GM19023 (cell line): ENCODE results near the gene PRKAG1.

Experiments
- ATAC-seq: cut with Tn5 transposase; IDR thresholded peaks from one replicate; pipeline ENCODE4 v1.9.1; 2021; ENCODE audit warnings: mild to moderate bottlenecking, moderate library complexity; ENCODE audit not compliant: unreplicated experiment

Gene PRKAG1

DNA sequence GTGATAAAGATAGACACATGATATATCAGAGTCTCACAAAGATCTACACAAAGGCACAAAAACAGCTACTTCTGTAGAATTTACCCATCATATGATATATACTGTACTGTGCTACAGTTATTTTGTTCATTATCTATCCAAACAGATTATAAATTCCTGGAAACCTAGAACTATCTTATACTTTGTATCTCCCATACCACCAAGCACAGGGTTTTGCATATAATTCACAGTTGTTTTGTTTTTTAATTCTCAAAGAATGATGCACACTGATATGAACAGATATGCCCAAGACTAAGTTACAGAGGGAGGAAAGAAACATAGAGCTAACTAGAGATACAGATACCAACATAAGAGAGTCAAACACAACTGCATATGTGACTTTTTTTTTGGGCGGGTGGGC, 3.4 kb downstream of the PRKAG1 start:
- ATAC-seq = no peak

DNA sequence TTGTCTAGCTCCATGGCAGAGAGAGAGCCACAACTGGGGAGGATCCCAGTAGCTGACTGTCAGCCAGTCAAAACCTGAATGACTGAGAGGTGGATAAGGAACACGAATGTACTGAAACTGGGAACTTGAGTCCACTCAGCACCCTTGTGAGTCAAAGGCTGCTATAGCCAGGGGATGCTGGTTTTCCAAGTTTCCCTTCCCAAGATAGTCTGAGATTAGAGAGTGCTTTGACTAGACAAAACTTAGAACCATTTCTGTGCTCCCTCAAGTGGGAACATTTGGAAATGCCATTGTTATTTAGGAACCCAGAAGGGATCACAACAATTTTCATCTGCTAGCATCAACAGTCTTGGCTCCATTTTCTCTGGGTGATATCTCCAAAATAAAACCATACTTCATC, 4.0 kb downstream of the PRKAG1 start:
- no peak for ATAC-seq

DNA sequence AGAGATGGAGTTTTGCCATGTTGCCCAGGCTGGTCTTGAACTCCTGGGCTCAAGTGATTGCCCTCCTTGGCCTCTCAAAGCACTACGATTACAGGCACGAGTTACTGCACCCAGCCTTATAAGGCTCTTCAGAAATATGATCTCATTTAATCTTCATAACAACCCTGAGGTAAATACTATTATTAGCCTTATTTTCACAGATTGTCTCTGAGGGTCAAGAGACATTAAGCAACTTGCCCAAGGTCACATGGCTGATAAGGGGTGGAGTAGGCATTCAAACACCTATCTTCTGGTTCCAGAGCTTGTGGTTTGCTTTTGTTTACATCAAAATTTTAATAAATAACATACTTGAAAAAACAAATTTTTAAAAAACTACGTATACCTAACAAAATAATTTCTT, 5.1 kb downstream of the PRKAG1 start:
- no peak for ATAC-seq

DNA sequence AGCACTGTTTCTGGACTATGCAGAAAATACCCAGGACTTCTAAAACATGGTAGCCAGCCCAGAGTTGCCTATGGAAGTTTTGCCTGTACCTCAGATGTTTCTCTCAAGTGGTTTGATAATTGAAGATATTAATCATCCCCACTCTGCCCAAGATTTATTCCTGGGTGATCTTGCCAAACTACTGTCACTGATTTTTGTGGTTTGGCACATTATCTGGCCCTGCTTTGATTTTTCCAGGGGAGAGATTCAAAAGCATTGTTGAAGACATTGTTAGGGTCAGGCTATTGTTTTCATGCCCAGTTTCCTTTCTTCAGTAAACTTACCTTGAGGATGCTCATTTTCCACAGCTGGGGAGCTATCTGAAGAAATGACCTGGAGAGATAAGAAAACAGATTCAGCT, 5.8 kb downstream of the PRKAG1 start:
- no peak for ATAC-seq

DNA sequence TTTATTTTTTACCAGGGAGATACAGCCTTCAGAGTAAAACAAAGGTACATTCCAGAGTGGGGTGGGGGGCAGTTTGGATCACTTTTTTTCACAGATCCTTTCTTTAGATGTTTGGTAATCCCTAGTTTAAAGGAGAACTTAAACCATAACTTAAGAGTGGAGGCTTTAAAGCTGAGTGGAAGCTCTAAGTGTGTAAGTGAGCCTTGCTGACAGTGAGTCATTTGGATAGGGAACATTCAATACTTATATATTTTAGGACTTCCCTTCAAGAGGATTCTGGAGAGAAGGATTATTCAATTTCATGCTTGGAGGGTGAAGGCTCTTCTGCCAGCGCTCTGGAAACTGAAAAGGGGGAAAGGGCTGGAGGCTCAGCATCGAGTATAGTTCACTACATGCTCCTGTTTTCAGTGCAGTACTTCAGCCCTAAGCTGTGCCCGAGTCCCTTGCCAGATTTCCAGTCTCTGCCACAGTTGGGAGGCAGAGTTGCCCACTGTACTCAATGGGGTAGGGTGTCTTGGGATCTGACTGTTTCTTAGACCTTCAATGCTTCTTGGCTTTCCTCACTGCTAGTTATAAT, 8.4 kb downstream of the PRKAG1 start:
- ATAC-seq = no peak

DNA sequence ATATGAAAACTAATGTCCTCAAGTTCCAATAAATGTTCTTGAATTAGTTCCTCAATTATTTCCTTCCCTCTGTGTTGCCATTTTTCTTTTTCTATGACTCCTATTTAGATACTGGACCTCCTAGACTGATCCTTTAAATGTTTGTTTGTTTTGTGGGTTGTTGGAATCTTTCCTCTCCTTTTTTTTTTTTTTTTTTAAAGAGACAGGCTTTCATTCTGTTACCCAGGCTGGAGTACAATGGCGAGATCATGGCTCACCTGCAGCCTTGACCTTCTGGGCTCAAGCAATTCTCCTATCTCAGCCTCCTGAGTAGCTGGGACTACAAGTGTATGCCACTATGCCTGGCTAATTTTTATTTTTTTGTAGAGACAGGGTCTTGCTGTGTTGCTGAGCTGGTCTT, 9.6 kb downstream of the PRKAG1 start:
- ATAC-seq = no peak

DNA sequence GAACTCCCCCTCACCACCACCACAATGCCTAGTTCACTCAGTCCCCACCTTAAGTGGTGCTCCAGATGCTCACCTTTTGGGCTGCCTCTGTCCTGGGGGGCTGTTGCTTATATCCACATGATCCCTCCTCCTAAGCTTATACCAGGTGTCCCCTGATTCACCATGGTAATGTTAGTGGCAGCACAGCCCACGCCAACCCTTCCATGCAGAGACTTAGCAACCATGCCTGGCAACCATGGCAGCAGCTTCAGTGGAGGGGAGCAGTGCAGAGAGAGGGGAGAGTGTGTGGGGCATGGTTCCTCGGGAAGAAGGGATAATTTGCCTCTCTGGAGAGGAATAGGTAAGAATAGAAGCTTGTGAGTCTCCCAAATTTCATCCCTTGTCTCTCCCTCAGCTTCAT, 18.2 kb downstream of the PRKAG1 start:
- ATAC-seq = no peak

DNA sequence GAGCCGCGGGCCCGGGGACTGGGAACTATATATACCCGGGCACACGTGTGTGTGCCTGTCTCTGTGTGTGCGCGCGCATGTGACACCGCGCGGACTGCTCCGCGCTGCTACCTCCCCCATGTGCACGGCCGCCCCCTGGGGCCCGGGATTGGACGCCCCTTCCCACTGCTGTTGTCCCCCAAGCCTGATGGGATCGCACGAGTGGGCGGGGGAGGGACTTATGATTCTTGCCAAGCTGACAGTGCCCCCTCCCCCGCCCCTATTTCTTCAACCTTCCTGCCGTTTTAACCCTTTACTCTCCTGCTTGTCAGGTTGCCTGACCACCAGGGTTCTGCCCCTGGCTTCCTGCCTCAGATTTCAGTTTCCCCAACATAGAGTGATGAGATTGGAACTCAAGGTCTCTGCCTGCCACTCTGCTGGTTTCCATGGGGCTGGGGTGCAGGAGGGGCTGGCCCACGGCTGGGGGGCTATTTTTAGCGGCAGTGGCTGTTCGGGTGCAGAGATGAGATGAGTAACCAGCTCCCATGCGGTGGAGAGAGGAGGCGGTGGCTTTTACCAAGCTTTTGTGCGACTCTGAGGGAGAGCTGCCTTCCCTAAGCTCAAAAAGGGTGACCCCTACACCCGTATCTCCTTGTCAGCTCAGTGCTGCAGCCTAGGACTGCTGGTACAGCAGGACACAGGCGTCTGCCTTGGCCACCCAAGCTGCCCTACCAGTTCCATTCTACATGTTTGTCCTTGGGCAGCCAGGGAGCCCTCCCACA, 19.0 kb downstream of the PRKAG1 start, which contains the start of gene DDN:
TSS of gene DDN (minus strand) at position 5 of the 761 bp plus-strand sequence. CDS start 88 bp downstream, outside the sequence.
- ATAC-seq = no peak

DNA sequence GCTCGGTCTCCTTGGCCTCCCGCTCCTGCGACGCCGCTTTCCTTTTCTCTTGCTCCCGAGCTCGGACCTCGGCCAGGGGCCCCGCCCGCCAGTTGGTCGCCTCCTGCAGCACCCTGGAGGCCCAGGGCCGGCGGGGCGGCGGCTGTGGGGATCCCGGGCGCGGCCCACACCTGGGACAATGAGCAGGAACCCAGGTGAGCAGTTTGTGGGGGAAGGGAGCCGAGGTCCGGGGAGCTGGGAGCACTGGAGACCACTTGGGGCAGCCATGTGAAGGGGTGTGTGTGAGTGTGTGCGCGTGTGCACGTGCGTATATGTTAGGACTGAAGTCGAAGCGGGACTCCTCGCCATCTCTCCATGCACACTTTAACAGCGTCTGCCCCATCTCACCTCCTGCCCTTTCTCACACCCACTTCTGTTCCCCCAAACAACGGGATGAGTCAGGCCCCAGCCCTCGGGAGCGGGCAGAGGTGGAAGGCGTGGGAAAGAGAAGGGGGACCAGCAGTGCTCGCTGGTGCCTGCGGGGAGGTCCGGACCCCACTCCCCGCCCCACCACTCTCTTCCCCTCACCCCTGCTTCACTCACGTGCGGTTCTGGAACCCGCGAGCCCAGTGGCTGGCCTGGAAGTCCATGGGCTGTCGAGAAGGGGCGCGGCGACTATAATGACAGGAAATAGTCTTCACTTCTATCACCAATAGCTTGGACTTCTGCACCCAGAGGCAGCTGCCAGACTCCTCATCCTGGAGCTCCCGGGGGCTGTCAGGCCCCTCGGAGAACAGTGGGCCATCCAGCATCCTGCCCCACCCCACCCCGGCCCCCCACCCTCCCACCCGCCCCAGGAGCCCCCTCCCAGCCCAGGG, 19.9 kb downstream of the PRKAG1 start:
- ATAC-seq = peak; percentile 19

DNA sequence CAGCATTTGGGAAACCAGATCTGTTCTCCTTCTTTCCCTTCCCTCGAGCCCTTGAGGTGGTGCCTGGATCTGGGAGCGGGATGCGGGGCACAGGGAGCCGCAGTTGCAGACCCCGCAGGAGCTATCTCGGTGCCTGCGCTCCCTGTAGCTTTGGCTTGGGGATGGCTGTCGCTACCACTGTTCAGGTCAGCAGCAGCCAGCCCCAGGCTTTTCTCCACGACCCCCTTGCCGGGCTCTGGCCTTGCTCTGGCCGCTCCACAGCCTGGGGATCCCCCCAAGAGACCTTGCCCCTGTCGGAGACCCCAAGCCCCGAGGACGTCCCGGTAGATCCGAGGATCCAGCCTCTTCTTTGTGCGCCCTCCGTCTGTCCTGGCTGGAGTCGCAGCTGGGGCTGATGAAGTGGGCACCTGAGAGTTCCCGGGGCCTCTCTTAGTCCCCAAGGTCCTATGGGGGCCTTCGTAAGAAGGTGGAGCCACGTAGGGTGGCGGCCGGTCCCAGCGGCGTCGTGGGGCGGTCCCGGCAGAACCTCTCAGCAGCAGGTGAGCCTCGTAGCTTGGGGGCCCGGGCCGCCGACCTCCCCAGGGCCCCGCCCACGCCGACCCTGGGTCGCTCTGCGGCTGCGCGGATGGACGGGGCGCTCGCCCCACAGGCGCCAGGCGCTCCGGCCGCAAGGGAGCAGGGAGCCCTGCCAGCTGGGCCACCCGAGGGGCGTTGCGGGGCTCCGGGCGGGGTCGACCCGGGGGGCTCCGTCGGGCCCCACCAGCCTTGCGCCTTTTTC, 20.7 kb downstream of the PRKAG1 start:
- peak; percentile 46 for ATAC-seq

DNA sequence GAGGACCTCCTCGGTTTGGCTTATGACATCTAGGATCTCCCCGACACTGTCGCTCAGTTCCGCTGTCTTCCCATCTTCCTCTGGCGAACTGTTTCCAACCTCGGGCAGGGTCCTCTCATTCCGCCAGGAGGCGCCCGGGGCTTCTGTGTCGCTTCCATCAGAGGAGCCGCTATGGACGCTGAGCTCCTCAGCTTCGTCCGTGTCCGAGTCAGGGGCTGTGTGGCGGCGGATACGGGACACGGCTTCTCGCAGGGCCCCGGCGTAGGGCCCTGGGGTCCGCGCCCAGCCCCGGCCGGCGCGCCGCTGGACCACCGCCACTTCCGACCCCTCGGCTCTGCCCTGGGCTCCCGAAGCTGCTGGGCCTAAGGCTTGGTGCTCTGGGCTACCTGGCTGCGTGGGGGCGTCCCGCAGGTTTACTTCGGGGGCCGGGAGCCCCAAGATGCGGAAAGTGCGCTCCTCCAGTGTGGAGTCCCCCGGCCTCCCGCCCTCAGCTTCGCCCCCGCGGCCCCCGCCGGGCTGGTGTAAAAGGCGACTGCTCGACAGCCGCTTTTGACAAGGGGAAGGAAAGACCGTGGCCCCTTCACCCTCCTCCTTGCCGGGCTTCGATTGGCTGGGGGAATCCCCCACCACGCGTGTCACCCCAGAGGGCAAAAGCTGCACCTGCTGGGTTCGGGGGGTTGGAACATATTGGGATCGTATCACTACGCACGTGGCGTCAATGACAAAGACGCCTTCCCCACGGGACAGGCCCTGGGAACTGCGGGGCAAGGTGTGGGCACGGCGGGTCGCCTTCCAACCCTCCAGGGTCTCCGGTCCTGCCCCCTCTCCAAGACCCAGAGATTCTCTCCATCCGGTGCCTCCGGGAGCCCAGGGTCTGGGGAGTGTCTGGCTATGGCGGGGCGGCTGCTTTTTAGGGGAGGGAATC, 21.5 kb downstream of the PRKAG1 start:
- ATAC-seq = no peak

DNA sequence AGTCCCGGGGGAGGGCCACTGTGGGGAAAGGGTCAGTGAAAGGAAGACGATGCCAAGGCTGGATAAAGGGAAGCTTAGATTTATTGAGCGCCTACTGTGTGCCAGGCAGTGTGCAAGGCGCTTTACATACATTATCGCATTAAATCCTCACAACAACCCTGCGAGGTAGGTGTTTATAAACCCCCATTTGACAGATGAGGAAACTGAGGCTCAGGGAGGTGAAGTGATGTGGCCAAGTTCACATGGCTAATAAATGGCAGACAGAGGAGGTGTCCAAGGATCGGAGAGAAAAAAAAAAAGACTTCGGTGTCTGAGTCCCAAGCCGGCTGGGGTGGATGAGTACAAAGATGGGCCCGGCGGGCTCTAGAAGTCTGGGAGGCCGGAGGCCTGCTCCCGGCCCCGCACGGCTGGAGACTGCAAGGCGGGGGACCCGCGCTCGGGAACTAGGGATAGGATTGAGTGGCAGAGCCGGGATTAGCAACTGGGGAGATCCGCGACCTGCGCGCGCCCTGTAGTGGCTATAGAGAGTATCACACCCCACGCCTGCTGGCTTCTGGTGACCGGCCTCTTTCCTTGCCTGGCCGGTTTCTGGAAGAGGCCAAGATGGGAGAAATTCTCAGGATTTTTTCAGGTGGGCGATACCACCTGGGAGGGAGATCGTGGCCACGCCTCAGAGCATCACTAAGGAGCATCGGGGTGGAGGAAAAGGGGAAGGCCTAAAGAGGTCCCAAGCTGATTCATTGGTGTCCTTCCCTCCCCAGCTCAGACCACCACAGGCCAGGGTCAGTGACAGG, 23.3 kb downstream of the PRKAG1 start:
- no peak for ATAC-seq

DNA sequence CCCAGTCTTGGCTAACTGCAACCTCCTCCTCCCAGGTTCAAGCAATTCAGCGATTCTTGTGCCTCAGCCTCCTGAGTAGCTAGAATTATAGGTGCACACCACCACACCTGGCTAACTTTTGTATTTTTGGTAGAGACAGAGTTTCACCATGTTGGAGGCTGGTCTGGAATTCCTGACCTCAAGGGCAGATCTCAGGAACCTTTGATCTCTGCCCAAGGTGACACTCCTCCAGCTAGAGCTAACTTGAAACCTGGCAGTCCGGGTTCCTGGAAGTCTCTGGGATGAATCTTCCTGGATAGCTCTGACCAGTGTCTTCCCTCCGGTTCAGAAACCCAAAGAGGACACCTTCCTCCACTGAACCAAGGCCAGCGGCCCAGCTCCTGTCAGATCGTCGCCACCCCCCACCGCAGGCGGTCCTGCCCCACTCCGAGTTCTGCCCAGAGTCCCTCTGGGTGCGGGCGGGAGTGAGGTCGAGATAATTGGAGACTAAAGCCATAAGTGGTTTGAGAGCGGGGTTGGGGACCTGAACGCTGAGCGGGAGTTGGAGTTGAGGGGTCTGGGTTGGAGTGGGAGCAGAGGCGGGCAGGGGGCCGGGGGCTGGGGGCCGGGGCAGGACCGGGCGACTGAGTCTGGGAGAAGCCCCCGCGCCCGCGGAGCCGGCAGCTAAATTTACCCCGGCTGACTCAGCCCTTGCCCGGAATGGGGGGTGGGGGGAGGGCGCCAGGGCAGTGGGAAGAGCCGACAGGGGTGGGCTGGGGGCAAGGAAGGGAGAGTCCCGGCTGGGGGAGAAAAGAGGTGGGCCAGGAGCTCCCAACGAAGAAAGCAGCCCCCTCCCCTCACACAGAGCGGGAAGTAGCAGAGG, 24.1 kb downstream of the PRKAG1 start:
- no peak for ATAC-seq

DNA sequence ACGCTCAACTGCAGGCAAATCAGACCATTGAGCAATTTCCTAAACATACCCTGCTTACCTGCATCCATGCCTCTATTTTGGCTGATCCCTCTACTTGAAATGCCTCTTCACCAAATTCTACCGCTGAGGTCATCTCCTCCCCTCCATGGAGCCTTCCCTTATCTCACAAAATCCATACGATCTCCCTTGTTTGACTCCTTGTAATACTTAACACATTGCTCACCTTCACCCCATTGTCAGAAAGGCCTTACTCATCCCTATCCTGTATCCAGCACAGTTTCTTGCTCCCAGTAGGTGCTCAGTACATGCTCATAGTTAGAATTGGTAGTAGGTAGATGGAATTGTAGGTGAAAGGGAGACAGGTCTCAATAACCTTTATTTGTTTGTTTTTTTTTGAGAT, 24.8 kb downstream of the PRKAG1 start:
- ATAC-seq = no peak

DNA sequence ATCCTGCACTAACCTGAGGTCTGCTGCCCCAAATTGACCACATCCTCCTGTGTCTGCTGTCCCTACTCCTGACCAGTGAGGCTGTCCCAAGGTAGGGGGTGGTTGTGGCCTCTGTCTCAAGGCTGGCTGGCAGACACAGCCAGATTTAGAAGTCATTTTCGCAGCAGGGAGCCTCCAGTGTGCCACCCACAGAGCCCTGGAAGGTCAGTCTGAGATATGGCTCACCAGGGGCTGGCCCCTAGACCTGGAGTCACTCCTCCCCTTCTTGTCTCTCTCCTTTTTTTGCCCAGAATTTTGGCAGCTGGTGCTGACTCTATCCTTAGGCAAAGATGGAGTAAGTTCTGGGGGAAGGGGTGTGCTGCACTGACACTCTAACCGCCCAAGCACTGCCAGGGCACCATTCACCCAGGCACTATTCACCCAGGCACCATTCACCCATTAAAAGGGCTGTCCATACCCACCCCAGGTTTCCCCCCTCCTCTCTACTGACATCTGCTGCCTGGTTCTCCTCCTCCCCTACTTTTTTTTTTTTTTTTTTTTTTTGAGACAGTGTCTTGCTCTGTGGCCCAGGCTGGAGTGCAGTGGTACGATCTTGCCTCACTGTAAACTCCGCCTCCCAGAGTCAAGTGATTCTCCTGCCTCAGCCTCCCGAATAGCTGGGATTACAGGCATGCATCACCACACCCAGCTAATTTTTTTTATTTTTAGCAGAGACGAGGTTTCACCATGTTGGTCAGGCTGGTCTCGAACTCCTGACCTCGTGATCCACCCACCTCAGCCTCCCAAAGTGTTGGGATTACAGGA, 27.1 kb downstream of the PRKAG1 start:
- ATAC-seq = no peak

DNA sequence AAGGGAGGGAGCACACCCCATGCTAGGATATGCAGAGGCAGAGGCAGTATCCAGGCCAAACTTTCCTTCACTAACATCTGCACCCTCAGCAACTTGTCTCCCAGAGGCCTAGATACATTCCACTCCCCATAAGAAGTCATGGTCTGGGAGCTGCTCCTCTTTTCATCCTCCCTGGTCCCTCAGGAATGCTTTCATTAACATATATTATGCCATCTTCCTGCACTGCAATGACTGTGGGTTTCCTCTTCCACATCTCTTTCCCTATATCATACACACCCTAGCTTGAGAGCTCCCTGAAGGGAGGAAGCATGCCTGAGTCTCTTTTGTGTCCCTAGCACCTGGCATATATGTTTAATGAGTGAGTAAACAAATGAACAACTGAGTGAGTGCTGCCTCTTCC, 28.0 kb downstream of the PRKAG1 start:
- ATAC-seq = no peak

DNA sequence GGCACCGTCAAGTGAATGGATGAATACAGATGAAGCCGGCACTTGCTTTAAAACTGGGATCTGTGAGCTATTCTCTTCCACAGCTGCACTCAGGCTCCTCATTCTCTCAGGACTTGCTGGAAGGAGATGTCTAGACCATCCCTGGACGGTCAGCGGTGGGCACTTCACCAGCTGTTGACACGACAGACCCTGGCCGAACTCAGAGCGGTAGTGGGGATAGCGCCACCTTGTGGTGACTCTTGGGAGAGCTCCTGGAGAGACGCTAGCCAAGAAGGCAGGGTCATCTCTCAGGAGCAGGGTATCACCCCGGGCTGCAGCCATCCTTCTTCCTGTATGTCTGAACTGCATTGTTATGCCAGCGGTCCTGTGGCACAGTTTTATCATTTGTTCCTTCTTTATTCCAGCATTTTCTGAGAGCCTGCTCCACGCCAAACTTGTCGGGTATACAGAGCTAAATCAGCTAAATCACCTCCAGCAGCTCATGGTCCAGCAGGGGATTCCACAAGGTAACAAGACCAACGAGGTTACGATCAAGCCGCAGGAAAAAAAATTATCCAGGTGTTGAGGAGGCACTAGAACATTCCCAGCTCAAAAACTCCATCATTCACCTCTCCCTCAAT, 30.4 kb downstream of the PRKAG1 start:
- ATAC-seq = no peak
